Ovary (tissue), 3 donors: ENCODE measurements around the gene TRRAP.

ENCODE experiments used
- EP300 ChIP-seq: sonication (generic); formaldehyde crosslinking; IDR thresholded peaks from one replicate; pipeline ENCODE4 v1.6.1; 2017; ENCODE audit warnings: antibody characterized with exemption
- POLR2A ChIP-seq: fragments of 450-650 bp; IDR thresholded peaks from one replicate; pipeline ENCODE4 v1.6.1; 2017; ENCODE audit warnings: antibody characterized with exemption, mild to moderate bottlenecking, moderate library complexity
- TF ChIP-seq, protein P1 (sequence below), 3 donors: fragments of 450-650 bp in 2 of 3; fragments of 200-600 bp in 1 of 3; IDR thresholded peaks; one replicate each; pipeline versions ENCODE4 v1.5.1 to v1.8.0; 2016 to 2022; ENCODE audit warnings: antibody characterized with exemption in 3 of 3, mild to moderate bottlenecking in 1 of 3
- donor health status: DM: no; HTN: no; CAD: no.

DNA sequence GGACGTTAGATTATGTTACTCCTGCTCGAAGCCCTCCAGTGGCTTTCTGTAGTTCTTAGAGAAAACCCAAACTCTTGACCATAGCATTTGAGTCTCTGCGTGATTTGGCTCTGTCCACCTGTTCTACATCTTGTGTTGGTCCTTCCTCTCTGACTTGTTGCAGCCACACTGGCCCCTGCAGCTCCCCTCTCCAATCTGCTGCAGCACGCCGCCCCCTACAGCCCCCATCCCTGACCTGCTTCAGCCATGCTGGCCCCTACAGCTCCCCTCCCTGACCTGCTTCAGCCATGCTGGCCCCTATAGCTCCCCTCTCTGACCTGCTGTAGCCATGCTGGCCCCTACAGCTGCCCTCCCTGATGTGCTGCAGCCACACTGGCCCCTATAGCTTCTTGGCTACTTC lies 29.2 kb downstream of the TRRAP start:
- TF ChIP-seq, protein P1, sequence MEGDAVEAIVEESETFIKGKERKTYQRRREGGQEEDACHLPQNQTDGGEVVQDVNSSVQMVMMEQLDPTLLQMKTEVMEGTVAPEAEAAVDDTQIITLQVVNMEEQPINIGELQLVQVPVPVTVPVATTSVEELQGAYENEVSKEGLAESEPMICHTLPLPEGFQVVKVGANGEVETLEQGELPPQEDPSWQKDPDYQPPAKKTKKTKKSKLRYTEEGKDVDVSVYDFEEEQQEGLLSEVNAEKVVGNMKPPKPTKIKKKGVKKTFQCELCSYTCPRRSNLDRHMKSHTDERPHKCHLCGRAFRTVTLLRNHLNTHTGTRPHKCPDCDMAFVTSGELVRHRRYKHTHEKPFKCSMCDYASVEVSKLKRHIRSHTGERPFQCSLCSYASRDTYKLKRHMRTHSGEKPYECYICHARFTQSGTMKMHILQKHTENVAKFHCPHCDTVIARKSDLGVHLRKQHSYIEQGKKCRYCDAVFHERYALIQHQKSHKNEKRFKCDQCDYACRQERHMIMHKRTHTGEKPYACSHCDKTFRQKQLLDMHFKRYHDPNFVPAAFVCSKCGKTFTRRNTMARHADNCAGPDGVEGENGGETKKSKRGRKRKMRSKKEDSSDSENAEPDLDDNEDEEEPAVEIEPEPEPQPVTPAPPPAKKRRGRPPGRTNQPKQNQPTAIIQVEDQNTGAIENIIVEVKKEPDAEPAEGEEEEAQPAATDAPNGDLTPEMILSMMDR (IDR thresholded peaks at IDR 0.05): no peak
- TF ChIP-seq POLR2A (no peak), EP300 (no peak)
